GM19372 (cell line): ENCODE measurements around the gene ACER2.
"Not testable (repeated sequence)": the region's sequence is repeated elsewhere in the genome, so short reads cannot be mapped to it uniquely, and the experiment has no call there.

Source experiments
- ATAC-seq: cut with Tn5 transposase; IDR thresholded peaks from one replicate; pipeline ENCODE4 v1.9.1; 2021; ENCODE audit warnings: mild to moderate bottlenecking, low read depth, moderate library complexity; ENCODE audit not compliant: unreplicated experiment

ACER2 gene

DNA sequence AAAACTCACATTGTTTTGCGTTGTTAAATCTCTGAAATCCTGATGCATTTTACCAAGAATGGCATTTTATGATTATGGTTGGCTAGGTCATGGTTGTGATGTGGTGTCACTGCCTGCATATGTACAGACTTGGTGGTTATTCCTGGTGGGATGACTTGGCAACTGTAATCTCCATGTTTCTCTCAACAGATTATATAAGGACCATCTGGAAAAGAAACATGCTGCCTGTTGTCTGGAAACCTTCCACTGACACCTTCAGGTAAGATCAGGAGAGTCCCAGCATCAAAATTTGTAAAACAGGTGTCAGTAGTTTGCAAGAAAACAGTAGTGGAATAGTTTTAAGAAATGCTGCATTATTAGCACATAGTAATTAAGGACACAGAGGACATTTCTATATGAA lies 3.0 kb upstream of the ACER2 start:
- no peak for ATAC-seq

DNA sequence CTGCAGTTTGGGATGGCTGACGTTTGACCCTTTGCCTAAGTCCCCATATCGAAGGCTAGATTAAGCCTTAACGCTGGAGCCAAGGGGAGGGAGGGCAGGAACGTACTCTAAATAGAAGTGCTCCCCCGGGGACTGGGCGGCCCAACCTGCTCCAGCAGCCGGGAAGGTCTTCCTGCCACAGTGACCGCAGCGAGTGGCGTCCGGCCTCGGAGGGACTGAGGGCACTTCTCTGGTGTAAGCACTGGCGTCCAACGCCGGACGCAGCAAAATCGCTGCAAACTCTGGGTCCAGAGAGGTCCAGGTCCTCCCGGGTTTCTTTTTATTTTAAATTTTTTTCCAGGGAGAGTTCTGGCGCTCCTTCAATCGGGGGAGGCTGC lies 505 bp upstream of the ACER2 start:
- no peak for ATAC-seq

- peak; percentile 15 for ATAC-seq
Measured at GRCh38 chr9:19409401-19410194, 789 bp downstream of the ACER2 start.

GRCh38 chr9:19410195-19410503 lies 1.3 kb downstream of the ACER2 start:
- no peak for ATAC-seq

GRCh38 chr9:19410594-19410993 lies 1.8 kb downstream of the ACER2 start:
- ATAC-seq: no peak

- ATAC-seq: no peak
Measured at GRCh38 chr9:19411316-19411715, 2.5 kb downstream of the ACER2 start.

- not testable (repeated sequence) for ATAC-seq
Measured at GRCh38 chr9:19413456-19413855, 4.6 kb downstream of the ACER2 start.

DNA sequence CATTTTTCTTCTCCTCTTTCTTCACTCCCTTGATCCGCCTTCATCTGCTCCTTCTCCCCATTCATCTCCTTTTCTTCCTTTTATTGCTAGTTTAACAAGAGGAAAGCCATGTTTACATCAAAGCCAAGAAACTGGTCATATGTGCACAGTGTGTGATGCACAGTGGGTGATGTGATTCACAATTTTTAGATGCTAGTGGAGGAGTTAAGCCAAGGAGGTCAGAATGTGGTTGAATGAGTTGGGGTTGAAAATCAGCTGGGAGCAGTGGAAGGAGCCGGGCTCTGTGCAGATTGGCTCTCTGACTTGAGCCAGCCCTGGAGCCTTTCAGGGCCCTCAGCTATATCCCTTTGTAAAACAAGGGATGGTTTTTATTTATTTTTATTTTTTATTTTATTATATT lies 7.3 kb downstream of the ACER2 start:
- ATAC-seq: no peak

- no peak for ATAC-seq
Measured at GRCh38 chr9:19420877-19421276, 12.1 kb downstream of the ACER2 start.

DNA sequence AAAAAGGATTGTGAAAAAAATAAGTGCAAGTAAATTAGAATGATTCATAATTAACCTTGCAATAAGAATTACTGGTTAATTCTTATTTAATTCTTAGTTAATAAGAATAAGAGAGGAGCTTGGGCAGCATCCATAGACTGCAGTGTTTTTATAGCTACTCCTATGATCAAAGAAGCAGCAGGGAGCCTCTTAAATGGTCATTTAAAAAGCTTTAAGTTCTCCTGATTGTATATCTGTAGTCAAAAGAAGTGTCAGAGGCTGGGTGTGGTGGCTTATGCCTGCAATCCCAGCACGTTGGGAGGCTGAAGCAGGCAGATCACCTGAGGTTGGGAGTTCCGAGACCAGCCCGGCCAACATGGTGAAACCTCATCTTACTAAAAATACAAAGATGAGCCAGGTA lies 14.4 kb downstream of the ACER2 start:
- no peak for ATAC-seq

DNA sequence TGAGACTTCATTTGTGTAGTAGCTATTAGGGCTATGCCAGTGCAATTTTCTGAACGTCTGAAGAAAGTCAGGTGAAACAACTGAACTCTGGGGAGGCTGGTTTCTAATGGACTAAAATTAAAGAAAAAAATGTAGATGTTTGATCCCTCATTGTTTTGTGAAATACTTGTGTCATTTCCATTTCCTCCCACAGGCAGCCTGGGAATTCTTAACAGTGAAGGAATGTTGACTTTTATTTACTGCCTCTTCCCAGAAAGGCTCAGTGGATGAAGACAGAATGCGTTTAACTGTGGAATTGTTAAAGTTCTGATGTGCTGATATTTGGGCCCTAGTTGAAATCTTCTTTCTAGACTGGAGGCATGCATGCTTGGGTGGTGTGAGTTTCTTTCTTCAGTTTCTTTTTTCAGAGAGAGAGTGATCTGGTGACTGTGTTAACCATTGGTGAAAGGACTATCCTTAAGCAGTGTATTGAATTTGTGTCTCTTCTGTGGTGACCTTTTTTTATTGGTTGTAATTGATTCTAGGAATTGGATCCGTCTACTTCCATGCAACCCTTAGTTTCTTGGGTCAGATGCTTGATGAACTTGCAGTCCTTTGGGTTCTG lies 15.5 kb downstream of the ACER2 start:
- no peak for ATAC-seq

- ATAC-seq: no peak
Measured at GRCh38 chr9:19429595-19429994, 20.8 kb downstream of the ACER2 start.

GRCh38 chr9:19430201-19430760 lies 21.5 kb downstream of the ACER2 start:
- ATAC-seq: no peak

GRCh38 chr9:19431361-19432171 lies 22.8 kb downstream of the ACER2 start:
- no peak for ATAC-seq

DNA sequence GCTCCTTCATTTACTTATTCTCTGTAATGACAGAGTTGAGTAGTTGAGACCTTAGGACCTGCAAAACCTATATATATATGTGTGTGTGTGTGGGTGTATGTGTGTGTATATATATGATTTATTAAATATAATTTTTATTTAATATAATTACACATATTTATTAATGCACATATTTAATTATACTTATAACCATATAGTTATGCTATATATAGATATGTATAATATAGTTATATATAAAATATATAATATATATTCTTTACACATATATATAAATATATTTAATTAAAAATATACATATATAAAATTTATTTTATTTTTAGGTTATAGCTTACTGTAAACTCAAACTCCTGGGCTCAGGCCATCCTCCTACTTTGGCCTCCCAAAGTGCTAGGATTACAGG lies 23.7 kb downstream of the ACER2 start:
- ATAC-seq: no peak

GRCh38 chr9:19433729-19434128 lies 24.9 kb downstream of the ACER2 start:
- ATAC-seq: not testable (repeated sequence)

DNA sequence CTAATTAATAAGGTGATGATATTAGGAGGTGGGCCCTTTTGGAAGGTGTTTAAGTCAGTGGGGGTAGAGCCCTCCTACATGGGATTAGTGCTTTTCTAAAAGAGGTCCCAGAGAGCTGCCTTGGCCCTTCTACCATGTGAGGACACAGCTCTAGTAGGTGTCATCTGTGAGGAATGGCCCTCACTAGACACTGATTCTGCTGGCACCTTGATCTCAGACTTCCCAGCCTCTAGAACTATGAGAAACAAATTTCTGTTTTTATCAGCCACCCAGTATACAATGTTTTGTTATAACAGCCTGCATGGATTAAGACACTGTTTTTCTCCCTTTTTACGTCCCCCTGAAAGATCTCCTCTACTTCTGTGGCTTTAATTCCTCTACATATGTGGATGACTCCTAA lies 31.6 kb downstream of the ACER2 start:
- ATAC-seq: no peak

DNA sequence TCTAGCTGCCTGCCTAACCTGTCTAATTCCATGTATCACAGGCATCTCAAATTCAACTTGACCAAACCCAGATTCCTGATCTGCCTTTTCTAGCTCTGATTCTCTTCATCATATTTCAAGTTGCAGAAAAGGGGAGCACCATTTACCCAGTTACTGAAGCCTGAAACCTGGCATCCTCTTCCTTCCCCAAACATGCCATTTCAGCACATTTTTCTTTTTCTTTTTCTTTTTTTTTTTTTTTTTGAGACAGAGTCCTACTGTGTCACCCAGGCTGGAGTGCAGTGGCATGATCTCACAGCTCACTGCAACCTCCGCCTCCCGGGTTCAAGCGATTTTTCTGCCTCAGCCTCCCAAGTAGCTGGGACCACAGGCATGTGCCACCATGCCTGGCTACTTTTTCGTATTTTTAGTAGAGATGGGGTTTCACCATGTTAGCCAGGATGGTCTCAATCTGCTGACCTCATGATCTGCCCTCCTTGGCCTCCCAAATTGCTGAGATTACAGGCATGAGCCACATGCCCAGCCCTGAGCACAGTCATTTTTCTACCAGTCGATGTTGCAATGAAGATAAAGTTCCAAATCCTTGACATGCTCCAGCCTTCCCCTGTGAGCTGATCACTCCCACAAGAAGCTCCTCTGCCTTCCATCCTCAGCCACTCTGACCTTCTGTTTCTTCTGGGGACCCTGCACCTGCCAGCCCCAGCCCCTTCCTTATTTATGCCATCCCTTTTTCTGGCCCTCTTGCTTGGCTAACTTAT lies 32.2 kb downstream of the ACER2 start:
- ATAC-seq: no peak

DNA sequence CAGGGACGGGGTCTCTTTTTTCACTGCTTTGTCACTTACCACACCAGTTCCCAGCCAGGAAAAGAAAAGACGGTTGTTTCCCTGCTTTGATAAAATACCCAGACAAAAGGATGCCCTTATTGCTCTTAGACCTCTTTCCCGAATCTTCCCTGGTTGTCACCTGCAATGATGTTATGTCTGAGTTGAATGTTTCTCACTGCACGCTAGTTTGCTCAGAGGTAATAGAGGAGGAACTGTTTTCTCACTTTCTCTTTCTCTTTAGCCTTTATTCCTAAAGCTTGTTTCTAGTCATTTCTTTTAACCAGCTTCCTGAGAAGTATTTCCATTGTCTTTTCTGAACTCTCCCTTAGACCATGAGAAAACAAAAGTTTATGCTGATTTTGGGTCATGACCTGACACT lies 32.9 kb downstream of the ACER2 start:
- ATAC-seq: peak; percentile 91

DNA sequence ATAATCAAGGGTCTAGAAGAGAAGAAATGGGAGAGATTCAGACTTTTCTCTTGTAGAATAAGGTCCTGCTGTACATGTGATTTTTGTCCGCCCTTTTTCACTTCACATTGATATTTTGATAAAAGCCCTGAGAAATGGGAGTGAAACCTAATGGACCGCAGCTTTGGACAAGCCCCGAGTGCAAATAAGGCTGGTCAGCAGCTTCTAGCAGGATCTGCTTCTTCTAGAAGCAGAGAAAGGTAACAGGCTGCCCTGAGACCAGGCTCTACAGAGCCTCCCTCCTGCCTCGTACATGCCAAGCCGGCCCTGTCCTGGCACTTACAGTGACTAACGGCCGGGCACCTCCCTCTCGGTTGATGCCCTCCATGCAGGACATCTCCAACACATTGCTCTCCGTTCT lies 33.4 kb downstream of the ACER2 start:
- ATAC-seq: no peak

GRCh38 chr9:19445452-19445851 lies 36.6 kb downstream of the ACER2 start:
- no peak for ATAC-seq
